Coronary artery (tissue), 2 donors: ENCODE data around the gene GCLC.

Experiments
- DNase-seq: peaks from one replicate; pipeline ENCODE4 v3.0.0-alpha.2; 2017; ENCODE audit warnings: low spot score
- H3K27ac ChIP-seq, 2 donors: fragments of 200-600 bp; sonication (generic); one replicate each; pipeline ENCODE4 v1.5.1; 2016 to 2019
- H3K4me3 ChIP-seq: fragments of 200-600 bp; sonication (generic); 2 replicates; pipeline ENCODE4 v1.5.1; 2016; ENCODE audit warnings: mild to moderate bottlenecking, moderate library complexity
- CTCF ChIP-seq: fragments of 200-600 bp; sonication (generic); IDR thresholded peaks from one replicate; pipeline ENCODE4 v1.5.1; 2019; ENCODE audit warnings: antibody characterized with exemption

Gene GCLC

DNA sequence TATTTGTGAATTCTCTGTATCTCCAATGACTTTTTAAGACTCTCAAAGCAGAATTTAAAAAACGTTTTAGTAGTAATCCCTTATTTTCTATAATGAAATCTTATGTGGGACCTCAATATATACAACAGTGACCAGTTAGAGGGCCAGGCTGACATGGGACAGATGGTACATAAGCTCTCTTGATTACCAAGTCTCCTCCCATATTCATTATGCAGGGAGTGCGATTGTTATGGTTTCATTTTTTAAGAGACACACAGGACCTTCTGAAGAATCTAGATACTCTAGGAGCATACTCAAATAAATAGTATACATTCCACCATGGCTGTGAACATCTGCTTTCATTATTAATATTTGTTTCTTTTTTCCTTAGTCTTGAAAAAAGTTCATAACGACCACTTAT, 43.5 kb downstream of the GCLC start:
- Histone ChIP-seq H3K27ac (no peak overlapping the region), H3K4me3 (no peak overlapping the region)
- no peak for TF ChIP-seq CTCF
- no peak for DNase-seq

- DNase-seq: no peak
- no peak for TF ChIP-seq CTCF
- Histone ChIP-seq H3K4me3 (no peak overlapping the region), H3K27ac (no peak overlapping the region)
These were observed 44.8 kb downstream of the GCLC start for GRCh38 chr6:53500095-53500494.

DNA sequence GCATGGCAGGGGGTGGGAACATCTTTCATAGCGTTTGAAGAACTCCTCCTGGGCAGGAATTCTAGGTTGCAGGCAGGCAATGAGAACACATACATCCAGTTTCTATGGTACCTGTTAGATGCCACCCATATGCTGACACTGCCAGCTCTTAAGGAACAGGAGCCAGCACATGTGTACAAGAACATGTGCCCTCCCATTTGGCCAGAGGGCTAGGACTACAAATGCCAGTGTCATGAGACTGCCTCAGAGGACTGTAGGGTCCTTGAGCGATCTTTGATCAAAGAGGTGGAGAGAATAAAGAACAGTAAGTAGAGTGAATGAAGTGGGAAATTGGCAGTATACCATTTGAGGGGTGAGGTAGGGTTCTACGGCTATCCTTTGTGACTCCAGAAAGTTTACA, 45.8 kb downstream of the GCLC start:
- TF ChIP-seq CTCF: no peak
- H3K27ac ChIP-seq: no peak overlapping the region
- no peak overlapping the region for H3K4me3 ChIP-seq
- DNase-seq: no peak

DNA sequence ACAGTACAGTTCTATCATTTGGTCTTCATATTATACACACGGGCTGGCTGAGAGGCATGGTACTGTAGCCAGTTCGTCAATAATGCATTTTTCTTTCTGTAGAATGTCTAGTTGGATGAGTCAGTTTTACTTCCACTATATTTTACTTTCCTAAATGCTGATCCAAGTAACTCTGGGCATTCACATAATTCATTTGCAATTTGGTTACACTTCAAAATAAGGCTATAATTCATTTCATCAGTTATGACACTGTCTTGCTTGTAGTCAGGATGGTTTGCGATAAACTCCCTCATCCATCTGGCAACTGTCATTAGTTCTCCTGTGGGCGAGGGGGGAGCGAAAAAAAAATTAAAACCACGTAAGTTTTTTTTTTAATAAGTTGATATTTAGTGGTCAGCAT, 46.3 kb downstream of the GCLC start:
- DNase-seq: no peak
- no peak for TF ChIP-seq CTCF
- Histone ChIP-seq H3K27ac (no peak overlapping the region), H3K4me3 (no peak overlapping the region)

GRCh38 chr6:53497905-53498304, 47.0 kb downstream of the GCLC start:
- no peak overlapping the region for H3K27ac ChIP-seq
- no peak overlapping the region for H3K4me3 ChIP-seq
- no peak for TF ChIP-seq CTCF
- DNase-seq: no peak

GRCh38 chr6:53496797-53497375, 48.0 kb downstream of the GCLC start:
- TF ChIP-seq CTCF: no peak
- Histone ChIP-seq H3K4me3 (no peak overlapping the region), H3K27ac (no peak overlapping the region)
- no peak for DNase-seq
